HCEC 1CT (cell line): Measurements from ENCODE around the gene MPDZ.

Experiments used
- DNase-seq: peaks from one replicate; pipeline ENCODE4 v3.0.0-alpha.2; 2017

Gene MPDZ

DNA sequence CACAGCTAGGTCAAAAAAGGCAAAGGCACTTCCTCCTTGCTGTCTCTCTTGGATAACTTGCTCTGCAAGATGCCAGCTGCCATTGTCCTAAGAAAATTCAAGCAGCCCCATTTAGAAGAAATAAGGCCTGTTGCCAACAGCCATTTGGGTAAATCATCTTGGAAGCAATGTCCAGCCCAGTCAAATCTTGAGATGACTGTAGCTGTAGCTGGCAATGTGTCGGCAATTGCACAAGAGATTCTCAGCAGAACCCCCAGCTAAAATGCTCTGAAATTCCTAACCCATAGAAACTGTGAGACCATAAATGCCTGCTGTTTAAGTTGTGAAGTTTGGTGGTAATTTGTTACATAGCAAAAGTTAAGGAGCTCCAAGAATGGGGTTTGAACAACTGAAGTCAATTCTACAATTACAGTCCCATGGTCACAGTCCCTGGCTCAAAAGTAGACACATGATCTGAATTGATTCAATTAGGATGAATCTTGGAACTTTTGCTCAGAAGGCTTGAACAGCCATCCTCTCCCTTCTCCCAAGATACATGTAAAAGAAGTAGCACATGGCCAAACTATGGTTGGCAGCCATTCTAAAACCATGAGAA is 151.1 kb downstream of the MPDZ start:
- no peak for DNase-seq

DNA sequence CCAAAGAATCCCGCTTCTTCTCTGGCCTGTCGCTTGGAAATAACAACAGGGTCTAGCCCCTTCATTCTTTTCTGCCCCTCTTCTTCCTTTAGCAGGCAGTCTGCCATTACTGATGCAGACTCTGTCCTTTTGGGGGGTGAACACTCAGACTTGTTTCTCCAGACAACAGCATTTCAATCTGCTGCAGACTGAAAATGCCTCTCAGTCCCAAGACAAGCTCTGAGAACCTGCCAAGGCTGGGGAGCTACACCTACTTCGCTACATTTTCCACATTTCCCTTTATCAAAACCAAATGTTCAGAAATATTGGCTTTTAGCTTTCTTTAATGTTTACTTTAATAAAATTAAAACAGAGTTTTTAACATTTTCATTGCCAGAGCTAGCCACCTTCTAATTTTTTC is 152.4 kb downstream of the MPDZ start:
- no peak for DNase-seq

DNA sequence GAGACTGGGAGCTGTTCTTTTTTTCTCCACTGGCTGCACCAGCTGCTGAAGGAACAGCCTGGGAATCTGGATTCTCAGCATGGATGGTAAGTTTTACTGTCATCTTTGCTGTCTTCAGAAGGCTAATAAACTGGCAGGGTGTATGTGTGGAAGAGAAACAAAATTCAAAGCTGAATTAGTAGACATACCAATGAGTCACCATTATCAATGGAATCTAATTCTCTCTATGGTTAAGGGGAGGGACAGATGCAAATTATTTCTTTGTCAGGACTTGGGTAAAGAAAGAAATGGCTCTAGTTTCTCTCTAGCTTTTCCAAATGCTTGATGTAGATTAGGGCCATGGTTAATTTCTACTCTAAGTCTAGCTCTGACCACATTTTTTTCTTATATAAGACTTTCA is 154.2 kb downstream of the MPDZ start:
- no peak for DNase-seq

DNA sequence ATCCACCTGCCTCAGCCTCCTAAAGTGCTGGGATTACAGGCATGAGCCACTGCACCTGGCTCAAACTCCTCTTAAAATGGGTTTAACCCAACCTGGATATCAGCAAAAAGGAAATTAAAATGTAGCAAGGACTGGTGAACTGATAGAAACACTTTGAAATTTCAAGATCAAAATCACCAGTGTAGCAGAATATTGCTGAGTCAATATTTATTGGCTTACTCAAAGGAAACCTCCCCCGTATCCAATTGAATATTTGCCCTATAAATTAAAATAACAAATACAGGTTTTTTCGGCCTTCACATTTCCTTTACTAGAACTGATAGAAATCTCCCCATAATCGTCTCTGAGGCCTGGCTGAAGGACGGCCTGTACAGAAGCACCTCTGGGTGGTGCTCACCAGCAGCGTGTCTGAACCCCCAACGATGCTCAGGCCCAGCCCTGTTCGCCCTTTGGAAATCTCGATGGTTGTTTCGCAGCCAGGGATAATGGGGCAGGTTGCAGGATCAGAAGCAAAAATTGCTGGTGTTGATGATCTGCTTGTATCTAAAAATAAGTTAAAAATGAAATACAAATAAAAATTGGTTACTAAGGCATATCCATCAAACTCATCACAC is 156.6 kb downstream of the MPDZ start:
- DNase-seq: no peak

DNA sequence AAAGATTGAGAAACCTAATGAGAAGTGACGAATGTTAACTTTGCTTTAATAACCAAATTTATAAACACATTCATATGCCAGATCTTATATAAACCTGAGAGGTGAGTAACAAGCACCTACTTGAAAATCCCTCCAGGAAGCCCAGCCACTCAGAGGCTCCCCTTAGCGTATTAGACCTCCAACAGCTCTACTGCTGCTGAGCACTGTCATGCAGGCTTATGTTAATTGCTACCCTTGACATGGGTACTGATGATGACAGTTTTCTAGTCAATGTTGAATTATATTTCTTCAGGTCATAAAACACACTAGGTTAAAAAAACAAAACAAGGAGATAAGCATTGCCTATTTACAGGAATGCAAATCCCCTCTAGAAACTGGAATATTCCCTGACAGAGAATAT is 161.2 kb downstream of the MPDZ start:
- no peak for DNase-seq

DNA sequence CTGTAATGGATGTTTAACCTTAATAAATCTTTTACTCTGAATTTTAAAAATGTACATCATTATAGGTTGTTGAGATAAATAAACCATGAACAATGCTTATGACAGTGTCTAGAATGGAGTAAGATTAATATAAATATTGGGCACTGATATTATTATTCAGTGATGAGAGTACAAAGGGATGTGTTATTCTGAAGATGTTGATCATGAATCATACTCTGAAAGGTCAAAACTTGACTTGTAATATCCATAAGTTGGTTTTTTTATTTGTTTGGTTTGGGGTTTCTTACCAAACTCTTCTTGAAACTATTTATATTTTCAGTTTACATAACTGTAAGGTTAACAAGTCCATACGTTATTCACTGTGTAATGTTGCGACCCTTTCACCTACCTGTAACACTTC is 163.2 kb downstream of the MPDZ start:
- DNase-seq: peak; percentile 35

DNA sequence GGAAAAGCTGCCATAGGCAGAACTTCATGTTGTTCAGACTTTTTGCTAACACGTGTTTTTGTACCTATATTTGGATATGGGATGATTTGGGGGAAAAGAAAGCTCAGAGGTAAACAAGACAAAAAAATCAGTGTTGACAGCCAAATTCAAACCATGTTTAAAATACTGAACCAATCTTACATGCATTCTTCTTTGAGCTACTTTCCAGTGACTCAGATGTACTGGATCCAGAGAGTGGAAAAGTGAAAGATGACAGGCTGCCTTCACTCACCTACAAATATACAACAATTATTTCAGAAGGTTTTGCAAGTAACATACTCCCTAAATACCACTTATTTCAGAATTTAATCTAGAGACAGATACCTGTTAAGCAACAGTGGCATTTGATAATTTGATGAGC is 165.7 kb downstream of the MPDZ start:
- peak; percentile 20 for DNase-seq

DNA sequence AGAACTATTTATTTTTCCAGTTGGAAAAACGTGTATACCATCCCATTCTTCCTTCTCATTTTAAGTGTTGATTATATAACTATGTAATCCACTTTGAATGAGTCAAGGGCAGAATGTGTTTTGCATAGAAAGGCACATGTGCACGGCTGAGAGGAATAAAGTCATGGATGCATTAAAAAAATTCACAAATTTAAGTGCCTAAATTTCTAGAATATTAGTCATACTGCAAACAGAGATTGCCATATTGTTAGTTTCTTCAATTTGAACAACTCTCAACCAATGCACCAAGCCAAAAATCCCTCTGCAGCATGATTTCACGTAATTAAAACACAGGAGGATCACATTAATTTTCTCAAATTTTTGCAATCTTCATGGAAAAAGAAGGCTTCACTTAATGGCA is 166.3 kb downstream of the MPDZ start:
- DNase-seq: peak; percentile 79

DNA sequence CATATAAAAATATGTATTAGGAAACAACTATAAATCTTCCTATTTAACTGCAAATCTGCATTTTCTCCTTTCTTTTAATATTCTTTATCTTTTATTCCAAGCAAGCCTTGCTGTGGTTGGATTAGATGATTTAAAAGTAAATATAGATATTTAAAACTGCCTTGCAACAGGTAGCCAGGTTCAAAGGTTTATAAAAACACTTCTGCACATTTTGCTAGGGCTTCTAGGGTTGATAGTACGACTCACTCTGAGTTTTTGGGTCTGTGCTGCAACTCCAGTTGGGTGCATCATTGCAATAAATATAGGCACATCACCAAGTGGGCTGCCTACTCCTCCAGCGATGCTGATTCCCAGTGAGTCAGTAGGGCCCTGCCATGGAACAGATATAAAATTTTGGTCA is 167.7 kb downstream of the MPDZ start:
- no peak for DNase-seq

DNA sequence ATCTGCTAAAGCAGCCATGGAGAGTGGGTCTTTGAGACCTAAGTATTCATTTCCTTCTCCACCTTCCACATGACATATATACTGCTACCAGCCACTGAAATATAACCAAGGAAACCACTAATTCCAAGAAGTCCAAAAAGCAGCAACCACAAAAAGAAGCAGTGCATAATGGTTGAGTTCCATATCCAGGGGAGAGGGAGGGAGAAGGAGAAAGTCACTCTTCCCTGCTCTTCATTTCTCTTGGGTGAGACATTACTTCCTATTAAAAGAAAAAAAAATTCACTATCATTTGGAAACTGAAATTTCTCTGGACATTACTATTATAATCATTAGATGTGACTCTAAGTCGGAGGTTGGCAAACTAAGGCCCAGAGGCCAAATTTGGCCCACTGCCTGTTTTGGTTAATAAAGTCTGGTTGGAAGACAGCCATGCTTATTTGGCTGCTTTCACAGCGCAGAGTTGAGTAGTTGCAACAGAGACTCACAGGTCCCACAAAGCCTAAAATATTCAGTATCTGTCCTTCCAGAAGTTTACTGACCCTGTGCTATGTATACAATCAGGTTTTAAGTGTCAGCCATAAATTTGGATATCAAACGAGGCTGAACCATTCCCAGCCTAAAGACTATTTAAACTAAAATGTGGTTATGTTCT is 168.6 kb downstream of the MPDZ start:
- no peak for DNase-seq

DNA sequence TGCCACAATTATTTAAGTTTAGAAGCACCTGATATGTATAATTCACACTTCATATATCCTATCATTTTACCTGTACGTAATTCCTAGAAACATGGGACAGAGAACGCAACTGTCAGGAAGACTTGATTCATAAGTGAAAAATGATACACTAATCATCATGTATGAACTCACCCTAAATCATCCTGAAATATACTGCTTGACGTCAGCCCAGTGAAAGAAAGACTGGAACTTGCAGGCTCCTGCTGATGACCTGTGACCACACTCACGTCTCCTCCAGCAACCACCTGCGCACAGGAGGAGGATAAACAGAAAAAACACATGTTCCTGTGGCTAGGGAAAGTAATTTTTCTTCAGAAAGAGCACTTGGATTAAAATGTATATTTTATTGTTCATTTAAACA is 169.7 kb downstream of the MPDZ start:
- no peak for DNase-seq

DNA sequence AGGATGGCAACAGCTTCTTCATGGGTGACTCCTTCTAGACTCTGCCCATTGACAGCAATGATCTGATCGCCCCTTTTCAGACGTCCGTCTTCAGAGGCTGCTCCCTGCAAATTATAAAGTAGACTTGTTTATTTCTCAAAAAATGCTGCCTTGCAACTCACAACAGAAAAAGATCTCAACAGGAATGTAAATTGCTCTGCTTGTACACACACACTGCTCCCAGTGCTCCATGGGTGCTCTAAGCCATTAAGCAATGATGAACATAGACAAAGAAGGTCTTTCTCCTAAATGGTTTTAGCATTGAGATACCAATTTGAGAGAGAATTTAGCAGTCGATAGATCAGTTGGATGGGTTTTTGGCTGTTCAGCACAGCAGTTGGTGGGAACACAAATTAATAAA is 172.5 kb downstream of the MPDZ start:
- DNase-seq: no peak

DNA sequence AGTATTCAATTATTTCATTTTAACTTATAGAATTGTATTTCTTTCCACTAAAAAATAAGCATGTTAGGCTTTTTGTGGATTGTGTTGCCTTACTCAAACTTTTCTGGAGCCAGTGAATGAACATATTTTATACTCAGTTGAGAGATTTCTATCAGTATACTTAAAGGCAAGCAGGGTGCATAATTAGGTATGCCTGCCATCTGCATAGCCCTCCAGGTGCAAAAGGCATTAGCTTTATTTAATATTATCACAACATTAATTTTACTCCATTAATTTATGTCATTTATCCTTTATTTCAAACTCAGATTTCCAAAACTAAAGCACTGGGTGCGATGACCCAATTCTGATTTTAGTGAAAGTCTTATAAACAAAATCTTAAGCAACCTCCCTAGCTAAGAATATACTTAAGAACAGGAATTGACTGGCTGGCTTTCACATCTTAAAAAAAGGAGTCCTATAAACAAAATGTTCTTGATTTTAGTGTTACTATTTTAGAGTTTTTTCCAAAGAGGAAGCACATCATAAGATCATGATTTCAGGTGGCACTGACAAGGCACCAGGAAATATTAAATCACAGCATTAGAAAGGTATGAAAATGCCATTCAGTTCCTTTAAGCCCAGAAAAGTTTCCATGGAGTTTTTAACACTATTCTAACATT is 178.4 kb downstream of the MPDZ start:
- no peak for DNase-seq

DNA sequence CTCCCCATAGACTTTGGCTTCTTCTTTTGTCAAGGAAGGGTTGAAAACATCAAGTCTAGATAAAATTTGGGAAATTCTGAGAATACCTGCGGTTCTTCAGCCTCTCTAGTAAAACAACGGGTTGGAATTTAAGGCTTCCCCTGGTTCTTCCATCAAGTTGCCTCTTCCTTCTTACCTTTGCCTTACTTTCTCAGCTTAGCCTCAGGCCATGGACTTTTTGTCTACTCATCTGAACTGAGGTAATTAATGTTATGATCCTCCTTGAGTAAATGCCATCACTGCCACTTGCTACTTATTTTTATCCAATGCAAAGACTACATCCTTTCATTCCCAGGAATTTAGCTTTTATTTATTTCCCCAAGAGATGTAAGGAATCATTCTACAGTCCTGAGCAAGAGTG is 184.4 kb downstream of the MPDZ start:
- DNase-seq: no peak

DNA sequence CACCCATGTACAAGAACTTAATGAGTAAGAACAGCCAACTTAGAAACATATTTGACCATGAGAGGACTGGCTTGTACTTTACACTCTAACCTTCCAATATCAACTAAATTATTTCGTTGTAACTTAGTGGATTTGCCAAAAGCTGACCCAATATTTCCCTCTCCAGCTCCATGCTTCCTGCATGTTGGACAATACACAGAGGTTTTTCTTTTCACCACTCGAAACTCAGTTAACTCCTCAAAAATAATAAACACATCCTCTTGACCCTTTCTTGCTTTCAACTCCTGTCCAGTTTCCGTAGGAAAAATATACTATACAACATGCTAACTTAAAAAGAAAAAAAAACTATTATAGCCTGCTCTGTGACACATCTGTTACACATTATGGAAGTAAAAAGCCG is 188.9 kb downstream of the MPDZ start:
- DNase-seq: no peak

DNA sequence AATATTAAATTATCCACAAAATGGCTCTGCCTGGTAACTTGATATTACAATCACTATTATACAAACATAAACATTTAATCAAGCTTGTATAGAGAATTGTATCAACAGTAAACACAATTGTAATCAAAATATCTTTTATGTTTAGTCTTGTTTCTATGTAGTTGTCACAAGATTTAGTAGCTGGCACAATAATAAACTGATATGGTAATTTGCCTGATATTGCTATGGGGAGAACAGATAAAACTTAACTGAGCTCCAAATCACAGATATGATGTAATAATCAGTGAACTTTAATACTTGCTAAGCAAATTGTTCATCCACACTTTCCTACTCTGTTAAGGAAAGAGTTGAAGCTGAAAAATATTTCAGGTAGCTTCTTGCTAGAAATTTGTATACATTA is 189.8 kb downstream of the MPDZ start:
- DNase-seq: no peak

DNA sequence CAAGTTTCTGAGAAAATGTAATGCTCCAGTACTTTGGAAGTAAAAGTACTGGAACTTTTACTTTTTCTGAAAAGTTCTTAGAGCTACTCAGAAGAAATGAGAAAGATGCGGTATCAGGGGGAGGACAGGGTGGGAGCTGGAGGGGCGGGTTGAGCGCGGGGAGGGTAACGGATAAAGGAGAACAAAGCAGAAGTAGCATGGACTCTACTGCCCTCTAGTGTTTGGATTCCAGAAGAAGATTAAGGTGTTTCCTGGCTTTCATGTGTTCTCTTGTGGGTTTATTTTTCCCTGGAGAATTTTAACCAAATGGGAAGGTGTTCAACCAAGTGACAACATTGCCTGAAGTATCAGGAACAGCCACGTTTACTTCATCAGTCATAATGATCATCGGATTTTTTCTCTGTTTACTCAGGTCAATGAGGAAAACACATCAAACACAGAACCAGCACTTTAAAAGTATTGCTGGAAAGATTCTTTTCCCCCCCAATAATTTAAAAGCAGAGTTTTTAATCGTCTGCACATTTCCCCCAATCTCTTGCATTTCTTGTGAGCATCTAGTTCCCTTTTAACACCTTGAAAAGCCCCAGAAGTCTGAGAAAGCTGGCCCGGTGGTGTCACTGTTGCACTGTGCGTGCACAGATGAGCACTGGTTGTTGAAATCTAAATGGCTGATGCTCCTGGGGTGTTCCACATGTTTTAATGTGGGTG is 190.6 kb downstream of the MPDZ start:
- DNase-seq: peak; percentile 45

DNA sequence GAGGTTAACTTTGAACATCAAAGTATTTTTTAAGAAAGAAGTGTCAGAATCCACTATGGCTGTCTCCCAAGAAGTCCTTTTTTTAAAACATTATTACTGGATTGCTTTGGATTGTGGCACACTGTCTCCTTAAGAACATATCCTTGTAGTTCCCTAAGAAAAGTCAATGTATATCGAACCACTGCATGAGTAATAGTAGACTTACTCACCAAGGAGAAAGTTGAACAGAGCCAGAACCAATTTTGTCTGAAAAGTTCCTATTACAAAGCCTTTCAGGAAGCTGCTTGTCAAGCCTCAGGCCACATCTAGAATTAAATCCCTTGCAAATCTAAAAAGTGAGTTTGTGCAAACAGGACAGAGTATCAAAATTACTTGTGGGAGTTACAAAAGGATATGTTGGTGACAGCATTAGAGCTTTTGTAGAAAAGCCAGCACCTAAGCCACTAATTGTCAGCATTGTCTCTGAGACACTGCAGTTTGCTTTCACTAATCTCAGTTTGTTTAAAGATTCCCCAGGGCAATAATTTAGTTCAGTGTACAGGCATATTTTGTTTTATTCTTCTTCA is 195.4 kb downstream of the MPDZ start:
- peak; percentile 50 for DNase-seq

DNA sequence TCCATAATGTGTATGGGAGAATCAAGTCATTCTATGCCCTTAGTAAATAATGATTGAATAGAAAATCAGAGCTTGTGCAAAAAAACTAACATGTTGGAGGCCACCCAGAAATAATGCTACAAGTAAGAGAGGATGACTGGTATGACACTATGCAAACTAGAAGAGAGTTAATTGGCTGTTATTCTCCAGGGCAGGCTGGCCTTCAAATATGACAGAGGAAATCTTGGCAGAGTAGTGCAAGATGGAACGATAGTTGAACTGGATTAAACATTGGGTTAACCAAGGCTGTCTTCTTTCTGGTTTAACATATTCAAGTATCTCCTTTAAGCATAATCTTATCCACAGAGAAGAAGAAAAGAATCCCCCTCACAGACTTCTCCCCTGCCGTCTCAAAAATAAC is 196.1 kb downstream of the MPDZ start:
- DNase-seq: no peak

DNA sequence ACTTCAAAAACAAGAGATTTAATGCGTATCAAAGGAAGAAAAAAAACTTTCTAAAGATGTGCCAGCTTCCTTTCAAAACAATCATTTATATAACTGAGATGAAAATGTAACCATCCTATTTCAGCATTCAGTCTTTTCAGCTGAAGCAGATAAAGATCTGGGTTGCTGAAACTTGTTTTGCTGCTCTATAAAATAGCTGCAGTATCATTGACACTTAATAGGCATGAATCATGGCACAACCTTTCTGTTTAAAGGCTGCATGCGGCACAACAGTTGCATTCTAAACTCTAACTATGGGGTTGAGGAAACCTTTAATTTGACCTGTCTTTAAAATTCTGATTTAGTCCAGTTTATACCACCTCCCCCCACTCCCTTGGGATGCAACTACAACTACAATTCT is 196.7 kb downstream of the MPDZ start:
- DNase-seq: no peak

DNA sequence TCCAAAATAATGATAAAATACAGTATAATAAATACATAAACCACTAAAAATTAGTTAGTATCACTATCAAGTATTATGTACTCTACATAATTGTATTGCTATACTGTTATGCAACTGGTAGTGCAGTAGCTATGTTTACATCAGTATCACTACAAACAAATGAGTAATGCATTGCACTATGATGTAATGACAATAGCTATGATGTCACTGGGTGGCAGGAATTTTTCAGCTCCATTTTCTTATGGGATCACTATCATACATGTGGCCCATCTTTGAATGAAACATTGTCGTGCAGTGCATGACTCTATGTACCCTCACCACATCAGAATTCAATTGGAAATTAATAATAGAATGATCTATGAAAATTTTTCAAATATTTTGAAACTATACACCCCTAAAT is 201.3 kb downstream of the MPDZ start:
- DNase-seq: no peak

DNA sequence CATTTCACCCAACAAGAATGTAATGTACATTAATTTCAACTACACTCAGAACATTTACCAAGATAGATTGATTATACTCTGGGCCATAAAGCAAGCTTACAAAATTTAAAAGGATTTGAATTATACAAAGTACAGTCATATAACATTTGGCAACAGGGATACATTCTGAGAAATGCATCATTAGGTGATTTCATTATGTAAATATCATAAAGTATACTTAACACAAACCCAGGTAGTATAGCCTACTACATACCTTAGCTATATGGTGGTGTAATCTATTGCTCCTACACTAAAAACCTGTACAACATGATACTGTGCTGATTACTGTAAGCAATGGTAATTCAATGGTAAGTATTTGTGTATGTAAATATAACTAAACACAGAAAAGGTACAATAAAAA is 202.9 kb downstream of the MPDZ start:
- DNase-seq: no peak

DNA sequence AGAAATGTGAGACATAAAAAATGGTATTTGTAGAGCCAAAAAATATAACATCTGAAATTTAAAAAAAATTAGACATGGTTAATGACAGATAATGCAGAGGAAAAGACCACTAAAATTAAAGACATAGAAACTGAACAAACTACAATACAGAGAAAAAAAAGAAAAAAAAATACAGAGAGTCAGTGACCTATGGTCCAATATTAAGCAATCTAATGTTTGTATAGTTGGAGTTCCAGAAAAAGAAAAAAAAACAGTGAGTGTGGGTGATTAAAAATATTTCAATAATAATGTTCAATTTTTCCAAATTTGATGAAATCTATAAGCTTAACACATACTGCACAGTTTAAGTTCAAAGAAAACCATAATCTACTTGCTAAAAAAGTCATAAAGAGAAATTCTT is 207.6 kb downstream of the MPDZ start:
- DNase-seq: no peak
